HL-60/S4 treated with phorbol 12-myristate 13-acetate at 8.2 ng/mL for 4 days and 3 days (cell line): ENCODE measurements around the gene TRAPPC5.

ENCODE experiments used
- in situ Hi-C: fragments of 300-500 bp; cut with MboI; formaldehyde crosslinking; loops from 2 replicates; pipeline ENCODE4 v1.15.0; 2022; ENCODE audit warnings: low sequenced_read_pairs

TRAPPC5 gene

DNA sequence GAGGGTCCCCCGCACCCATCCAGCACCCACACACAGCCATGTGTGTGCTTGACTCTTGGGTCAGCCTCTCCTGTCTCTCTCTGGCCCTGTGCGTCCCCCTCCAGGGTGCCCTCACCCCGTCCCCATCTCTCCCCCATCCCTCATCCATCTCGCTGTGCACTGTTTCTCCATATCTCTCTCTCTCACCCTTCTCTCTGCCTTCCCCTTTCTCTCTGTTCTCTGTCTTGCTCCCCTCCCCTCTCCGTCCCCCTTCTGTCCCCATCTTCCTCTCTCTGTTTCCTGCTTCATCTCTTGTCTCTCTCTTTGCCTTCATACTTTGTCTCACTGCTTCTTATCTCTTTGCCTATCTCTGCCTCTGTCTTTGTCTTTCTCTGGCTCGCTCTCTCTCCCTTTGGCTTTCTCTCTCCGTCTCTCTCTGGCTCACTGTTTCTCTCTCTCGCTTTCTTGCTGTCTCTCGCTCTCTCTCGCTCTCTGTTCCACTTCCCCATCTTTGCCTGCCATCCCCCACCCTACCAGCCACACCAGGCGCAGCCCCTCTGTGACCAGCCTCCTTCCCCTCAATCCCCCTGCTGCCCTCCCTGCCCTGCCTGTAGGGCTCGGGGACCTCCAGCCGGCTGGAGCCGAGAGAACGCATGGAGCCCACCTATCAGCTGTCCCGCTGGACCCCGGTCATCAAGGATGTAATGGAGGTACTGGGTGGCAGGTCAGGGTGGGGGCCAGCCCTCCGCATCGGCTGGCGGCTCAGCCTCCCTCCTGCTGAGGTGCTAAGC lies 34.8 kb upstream of the TRAPPC5 start:
- in situ Hi-C loops = no loop called here

DNA sequence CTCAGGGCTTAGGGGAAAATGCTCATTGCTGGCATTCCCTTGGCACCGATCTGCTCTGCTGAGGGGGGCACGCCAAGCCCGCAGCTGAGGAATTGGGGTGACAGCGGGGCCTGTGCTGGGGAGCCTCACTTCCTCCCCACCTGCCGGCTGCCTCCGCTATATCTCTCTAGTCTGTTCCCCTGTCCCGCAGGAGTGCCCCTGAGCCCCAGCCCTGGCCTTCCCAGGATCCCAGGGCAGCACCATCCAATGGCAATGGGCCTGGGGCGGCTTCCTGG lies 34.3 kb upstream of the TRAPPC5 start:
- in situ Hi-C loops = no loop called here

DNA sequence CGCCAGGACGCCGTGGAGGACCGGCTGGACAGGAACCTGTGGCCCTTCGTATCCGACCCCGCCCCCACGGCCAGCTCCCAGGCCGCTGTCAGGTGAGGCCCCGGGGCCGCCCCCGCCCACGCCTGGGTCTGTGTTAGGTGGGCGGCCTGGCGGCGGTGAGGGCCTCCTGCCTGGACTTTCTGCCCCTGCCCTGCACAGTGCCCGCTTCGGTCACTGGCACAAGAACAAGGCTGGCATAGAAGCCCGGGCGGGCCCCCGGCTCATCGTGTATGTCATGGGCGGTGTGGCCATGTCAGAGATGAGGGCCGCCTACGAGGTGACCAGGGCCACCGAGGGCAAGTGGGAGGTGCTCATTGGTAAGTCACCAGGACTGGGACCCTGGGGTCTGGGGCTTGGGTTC lies 33.5 kb upstream of the TRAPPC5 start:
- in situ Hi-C loops = no loop called here

DNA sequence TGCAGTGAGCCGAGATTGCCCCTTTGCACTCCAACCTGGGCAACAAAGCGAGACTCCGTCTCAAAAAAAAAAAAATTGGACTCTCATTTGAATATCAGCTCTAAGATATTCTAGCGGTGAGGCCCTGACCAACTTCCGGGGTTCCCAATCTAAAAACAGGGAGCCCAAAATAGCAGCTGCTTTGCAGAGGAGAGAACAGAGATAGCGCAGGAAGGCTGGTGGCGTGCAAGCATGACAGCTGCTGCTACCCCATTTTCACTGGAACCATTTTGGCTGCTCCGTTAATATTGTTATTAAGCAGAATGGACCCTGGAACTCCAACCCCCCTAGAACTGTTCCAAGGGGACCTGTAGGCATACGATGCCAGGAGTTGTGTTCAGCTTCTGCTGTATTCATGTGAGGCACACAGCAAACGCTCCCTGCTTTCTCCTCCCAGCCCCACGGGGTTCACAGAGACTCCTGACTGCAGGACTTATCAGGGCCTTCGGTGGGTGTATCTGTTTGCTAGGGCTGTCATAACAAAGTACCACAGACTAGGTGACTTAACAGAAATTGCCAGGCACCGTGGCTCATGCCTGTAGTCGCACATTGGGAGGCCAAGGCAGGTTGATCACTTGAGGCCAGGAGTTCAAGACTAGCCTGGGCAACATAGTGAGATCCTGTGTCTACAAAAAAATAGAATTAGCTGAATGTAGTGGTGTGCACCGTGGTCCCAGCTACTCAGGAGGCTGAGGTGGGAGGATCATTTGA lies 32.2 kb upstream of the TRAPPC5 start:
- in situ Hi-C loops = no loop called here

DNA sequence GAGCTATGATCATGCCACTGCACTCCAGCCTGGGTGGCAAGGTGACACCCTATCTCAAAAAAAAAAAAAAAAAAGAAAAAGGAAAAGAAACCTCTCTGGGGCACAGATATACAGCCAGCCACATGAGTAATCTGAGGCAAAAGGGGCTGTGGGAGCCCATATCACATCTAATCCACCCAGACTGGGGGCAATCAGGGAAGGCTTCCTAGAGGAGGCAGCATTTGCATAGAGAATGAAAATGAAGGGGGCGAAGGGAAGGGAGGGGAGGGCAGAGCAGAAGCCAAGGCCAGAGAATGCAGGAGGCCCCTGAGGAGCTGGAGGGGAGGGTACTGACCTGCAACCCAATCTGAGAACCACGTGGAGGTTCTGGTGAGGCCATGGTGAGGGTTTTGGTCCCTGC lies 30.5 kb upstream of the TRAPPC5 start:
- in situ Hi-C loops = no loop called here

DNA sequence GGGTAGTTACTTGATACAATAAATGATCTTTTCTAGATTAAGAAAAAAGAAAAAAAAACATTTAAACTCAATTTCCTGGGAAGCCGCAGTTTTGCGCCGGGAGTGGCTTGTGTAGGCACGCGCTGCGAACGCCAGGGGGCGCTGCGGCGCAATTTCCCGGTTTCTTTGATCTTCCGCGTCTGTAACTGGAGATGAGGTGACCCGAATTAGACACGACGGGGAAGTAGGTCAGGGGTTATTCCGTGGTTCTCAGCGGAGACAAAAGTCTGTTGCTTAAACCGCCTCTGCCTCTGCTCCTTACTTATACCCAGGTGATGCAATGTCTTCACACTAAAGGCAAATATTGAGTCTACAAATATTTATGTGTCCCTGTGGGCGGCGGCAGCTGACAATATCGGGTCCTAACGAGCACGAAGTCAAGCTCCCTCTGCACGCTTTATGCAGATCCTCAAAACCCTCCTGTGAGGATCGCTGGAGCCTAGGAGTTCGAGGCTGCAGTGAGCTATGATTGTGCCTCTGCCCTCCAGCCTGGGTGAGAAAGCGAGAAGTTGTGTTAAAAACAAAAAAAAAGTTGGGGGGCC lies 28.5 kb upstream of the TRAPPC5 start:
- in situ Hi-C loops = no loop called here

DNA sequence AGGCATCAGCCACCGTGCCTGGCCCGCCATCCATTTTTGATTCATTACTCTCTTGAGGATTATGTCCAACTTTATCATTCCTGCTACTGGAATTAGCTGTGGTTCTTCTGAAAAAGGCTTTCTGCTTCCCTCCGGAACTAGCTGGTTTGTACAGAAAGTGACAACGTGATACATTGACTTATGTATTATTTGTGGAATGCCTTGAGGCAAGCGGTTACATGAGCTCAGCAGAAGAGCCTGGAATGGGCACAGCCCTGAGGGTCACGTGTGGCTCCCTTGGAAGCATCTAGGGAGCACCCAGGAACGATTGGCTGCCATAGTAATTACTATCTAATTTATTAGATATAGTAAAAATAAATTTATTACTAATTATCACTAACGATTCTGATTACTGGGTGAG lies 26.2 kb upstream of the TRAPPC5 start:
- in situ Hi-C loops = no loop called here

DNA sequence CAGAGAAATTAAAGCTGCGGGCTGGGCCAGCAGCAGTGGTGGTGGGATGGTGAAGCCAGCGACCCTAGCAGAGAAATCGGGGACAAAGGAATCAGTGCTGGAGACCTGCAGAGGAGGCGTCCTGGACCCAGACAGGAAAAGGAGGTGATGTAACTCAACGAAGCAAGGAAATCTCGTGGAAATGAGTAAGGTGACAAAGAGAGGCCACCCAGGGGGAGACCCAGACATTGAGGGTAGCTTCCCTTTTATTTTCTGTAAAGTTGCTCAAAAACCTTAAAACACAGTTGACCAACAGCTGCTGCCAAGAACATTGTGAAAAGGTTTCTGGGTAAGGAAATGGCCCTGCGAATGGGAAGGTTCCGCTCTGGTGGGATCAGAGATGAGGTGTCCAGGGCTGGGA lies 25.1 kb upstream of the TRAPPC5 start:
- in situ Hi-C loops = no loop called here

DNA sequence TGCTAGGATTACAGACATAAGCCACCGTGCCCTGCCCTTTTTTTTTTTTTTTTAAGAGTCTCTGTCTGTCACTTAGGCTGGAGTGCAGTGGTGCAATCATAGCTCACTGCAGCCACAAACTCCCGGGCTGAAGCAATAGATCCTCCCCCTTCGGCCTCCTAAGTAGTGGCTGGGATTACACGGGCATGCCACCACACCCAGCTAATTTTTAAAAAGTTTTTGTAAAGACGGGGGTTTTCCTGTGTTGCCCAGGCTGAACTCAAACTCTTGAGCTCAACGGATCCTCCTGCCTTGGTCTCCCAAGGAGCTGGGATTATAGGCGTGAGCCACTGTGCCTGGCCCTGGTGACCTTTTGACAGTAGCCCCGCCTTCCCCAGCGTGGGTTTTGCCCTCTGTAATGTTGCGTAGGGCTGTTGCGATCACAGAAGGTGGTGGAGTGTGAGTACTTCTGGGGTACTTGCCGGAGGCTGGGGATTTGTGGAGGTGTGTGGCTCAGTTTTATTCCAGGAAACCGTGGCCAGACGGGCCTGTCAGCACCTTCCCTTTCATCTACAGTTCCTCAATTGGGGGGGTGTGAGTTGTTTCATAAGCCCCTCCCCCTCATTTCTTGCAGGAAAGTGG lies 23.4 kb upstream of the TRAPPC5 start:
- in situ Hi-C loops = no loop called here

DNA sequence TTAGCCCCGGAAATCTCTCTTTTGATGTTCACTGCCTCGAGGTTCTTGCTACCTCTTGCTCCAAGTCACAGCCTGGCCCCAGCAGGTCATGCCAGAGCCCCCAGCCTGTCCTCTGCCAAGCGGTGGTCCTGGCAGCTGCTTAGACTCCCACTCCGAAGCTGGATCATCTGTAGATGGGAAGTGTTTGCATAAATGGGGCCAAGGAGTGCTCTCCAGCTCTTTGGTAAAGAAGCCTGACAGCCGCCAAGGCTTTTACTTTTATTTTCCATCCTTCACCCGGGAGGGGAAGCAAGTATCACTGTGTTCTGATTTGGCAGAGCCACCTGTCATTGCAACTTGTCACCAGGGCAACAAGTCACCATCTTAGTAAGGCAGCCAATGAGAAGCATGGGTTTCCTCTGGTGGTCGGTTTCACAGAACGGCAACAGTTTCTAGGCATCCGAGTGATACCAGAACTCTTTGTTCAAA lies 22.4 kb upstream of the TRAPPC5 start:
- in situ Hi-C loops = no loop called here

DNA sequence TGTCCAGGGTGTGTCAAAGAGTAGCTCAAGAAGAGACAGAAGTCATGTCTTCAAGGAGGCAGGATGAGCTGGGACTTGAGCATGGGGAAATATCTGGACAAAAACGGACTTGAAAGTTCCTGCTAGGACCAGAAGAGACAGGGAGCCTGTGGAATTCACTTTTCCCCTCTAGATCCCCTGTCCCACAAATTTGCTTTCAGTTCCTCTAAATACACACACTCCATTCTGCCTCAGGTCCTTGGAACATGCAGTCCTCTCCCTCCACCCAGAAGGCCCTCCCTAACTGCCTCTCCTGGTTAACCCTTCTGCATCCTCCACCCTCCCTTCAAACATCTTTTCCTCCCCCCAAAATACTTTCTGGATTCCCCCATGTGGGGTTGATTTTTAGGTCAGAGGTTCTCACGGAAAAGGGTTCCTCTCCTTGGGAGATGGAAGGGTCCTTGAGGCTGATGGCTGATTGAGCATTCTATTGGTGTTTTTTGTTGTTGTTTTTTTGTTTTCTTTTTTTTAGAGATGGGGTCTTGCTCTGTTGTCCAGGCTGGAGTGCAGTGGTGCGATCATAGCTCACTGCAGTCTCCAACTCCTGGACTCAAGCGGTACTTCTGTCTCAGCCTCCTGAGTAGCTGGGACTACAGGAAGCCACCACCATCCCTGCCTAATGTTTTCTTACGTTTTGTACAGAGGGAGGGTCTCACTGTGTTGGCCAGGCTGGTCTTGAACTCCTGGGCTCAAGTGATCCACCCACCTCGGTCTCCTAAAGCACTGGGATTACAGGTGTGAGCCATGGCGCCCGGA lies 18.7 kb upstream of the TRAPPC5 start:
- in situ Hi-C loops = no loop called here

DNA sequence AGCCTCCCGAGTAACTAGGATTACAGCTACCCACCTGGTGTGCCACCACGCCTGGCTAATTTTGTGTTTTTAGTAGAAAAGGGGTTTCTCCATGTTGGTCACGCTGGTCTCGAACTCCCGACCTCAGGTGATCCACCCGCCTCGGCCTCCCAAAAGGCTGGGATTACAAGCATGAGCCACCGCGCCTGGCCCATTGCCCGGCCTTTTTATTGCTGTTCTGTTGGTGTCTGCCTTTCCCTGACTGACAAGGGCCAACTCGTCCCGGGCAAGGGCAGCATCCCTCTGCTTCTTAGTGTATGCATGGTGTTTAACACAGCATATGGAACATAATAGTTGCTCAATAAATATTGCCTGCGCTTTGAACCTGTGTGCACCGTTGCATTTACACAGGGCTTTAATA lies 18.0 kb upstream of the TRAPPC5 start:
- in situ Hi-C loops = no loop called here

DNA sequence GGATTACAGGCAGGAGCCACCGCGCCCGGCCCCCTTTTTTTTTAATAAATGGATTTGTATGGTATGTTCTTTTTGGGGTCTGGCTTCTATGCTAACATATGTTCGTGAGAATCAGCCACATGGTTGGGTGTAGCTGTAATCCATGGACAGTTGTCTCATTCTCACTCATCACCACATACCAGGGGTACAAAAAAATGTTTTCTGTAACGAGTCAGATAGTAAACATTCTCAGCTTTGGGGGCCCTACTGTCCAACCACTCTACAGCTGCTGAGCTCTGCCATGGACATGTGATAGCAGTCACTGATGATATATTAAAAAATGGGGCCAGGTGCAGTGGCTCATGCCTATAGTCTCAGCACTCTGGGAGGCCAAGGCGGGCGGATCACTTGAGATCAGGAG lies 16.9 kb upstream of the TRAPPC5 start:
- in situ Hi-C loops = no loop called here

DNA sequence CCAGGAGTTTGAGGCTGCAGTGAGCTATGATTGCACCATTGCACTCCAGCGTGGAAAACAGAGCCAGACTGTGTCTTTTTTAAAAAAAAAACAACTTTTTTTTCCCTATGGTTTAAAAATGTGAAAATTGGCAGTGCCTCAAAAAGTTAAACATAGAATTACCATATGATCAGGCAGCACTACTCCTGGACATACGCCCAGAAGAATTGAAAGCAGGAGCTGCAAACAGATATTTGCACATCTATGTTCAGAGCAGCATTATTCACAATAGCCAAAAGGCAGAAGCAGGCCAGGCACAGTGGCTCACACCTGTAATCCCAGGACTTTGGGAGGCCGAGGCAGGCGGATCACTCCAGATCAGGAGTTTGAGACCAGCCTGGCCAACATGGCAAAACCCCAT lies 15.6 kb upstream of the TRAPPC5 start:
- in situ Hi-C loops = no loop called here

DNA sequence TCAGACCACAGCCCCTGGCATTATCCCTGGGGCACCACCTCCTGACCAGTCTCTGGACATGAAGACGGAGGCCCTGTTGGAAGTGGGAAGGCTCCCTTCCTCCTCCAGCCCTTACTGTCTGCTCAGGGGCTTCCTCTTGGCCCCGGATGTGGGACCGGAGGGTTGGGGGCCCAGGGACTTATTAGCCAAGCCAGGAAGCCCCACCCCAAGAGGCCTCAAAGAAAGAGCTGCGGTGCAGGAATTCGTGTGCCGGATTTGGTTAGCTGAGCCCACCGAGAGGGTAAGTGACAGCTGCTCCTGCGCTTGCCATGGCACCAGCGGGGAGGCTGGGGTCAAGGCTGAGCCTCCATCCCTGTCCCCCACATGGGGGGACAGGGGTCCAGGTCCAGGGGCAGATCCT lies 11.8 kb upstream of the TRAPPC5 start, which contains the start of gene RETN:
RETN (plus strand) TSS at position 208 of the 400 bp plus-strand sequence. CDS start 278 bp downstream, outside the sequence.
- in situ Hi-C loops = no loop called here

DNA sequence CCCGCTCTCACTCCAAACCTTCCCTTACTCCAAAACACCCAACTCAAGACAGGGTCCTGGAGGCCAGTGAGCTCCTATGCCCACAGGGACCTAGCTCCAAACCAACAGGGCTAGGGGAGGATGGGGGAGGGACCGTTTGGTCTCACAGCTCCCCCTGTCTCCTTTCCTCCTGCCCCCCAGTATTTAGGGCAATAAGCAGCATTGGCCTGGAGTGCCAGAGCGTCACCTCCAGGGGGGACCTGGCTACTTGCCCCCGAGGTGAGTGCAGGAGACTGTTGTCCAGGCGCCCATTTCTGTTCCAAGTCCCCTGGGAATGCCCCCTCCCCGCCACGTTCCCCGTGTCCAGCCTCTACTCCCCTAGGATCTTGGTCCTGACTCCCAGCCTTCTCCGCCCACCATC lies 11.0 kb upstream of the TRAPPC5 start:
- in situ Hi-C loops = no loop called here

DNA sequence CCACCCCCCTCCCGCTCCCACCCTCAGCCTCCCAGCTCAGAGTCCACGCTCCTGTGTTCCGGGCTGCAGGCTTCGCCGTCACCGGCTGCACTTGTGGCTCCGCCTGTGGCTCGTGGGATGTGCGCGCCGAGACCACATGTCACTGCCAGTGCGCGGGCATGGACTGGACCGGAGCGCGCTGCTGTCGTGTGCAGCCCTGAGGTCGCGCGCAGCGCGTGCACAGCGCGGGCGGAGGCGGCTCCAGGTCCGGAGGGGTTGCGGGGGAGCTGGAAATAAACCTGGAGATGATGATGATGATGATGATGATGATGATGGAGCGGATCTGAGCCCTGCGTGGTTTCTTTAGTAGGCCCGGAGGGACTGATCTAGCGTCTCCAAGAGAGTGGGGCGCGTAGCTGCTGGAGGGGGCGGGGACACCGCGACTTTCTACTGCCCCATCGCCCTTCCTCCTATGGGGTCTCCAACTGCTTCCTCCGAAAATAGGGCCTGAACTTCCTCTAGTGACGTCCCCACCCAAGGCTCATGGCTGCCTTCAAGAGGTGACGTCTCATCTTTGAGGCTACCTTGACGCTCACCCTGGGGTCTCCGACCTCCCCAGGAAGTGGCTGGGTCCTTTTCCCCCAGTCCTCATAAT lies 10.4 kb upstream of the TRAPPC5 start:
- in situ Hi-C loops = no loop called here

DNA sequence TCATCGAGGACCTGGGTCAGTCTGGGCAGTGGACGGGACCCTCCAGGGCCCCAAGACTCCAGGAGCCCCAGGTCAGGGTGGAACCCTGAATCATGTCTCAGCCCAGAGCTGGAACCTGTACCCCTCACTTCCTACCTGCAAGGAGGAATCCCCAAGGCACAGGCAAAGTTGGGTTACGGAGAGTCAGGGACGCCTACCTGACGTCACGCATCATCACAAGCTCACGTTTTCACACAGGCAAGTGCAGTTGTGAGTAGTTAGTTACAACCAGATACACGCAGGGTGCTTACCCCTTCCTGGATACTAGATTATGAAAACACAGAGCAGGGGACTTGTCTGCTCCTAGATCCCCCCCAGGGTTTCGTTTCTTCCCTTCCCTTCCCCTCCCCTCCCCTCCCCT lies 9.8 kb upstream of the TRAPPC5 start:
- in situ Hi-C loops = no loop called here

DNA sequence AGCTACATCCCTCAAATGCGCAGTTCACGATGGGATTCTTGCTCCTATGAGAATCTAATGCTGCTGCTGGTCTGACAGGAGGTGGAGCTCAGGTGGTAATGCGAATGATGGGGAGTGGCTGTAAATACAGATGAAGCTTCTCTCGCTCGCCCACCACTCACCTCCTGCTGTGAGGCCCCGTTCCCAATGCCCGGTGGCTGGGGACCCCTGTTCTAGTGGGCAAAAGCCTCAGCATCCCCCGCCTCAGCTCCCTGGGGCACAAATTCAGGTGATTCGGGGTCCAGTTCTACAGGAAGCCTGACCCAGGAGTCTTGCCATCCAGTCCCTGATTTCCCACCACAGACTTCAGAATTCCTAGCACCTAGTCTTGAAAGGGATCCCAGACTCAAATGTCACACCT lies 8.1 kb upstream of the TRAPPC5 start:
- in situ Hi-C loops = no loop called here
